ENCODE data around the gene ANO2.

ANO2 gene

DNA sequence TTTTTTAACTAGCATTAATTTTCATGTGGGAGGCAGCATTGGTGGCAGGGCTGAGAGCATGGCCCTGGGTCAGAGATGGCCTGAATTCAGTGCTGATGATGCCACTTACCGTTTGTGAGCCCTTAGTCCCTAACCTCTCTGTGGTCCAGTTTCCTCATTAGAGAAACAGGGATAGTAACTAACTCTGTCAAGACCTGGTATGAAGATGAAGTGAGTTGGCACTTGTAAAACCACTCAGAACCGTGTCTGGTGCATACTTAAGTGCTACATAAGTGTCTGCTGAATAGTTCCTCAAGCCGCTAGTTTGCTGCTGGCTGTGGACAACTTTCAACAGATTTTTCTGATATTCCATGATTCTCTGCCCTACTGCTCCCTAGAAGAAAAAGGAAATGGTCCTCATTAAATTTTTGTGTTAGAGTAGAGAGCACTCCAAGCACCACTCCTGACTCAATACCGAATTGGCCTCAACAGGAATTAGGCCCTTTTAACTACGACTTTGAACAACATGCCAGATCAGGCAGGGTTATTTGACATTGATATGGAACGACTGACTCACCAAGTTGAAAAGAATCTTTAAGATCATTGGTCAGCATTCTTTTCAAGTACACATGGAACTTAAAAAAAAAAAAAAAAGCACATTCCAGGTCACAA is 250.2 kb downstream of the ANO2 start:
- peak; percentile 30 for DNase-seq (ENCODE audit: low read depth)
- TF ChIP-seq, protein P1, sequence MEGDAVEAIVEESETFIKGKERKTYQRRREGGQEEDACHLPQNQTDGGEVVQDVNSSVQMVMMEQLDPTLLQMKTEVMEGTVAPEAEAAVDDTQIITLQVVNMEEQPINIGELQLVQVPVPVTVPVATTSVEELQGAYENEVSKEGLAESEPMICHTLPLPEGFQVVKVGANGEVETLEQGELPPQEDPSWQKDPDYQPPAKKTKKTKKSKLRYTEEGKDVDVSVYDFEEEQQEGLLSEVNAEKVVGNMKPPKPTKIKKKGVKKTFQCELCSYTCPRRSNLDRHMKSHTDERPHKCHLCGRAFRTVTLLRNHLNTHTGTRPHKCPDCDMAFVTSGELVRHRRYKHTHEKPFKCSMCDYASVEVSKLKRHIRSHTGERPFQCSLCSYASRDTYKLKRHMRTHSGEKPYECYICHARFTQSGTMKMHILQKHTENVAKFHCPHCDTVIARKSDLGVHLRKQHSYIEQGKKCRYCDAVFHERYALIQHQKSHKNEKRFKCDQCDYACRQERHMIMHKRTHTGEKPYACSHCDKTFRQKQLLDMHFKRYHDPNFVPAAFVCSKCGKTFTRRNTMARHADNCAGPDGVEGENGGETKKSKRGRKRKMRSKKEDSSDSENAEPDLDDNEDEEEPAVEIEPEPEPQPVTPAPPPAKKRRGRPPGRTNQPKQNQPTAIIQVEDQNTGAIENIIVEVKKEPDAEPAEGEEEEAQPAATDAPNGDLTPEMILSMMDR (conservative IDR thresholded peaks at IDR 0.05; ENCODE audit: low read length) = no peak
- no peak overlapping the region for H3K4me3 ChIP-seq (ENCODE audit: low read length)

DNA sequence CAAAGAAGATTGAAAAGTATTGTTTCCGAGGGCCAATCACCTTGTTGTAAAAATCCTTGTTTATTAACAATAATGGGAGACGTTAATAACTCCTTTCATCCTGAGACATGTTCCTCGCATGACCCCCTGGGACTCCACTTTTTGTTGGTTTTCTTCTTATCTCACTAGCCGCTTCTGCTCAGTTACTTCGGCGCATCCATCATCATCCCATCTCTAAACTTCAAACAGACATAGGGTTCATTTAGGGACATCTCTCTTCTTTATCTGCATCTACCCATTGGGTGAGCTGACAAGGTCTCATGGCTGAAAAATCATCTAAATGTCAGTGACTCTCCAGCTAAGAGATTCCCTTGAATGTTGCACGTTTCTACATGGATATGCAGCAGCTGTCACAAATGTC is 252.2 kb downstream of the ANO2 start:
- no peak for DNase-seq (ENCODE audit: low read depth)
- TF ChIP-seq, protein P1 (conservative IDR thresholded peaks at IDR 0.05; ENCODE audit: low read length) = no peak
- H3K4me3 ChIP-seq (ENCODE audit: low read length) = no peak overlapping the region

DNA sequence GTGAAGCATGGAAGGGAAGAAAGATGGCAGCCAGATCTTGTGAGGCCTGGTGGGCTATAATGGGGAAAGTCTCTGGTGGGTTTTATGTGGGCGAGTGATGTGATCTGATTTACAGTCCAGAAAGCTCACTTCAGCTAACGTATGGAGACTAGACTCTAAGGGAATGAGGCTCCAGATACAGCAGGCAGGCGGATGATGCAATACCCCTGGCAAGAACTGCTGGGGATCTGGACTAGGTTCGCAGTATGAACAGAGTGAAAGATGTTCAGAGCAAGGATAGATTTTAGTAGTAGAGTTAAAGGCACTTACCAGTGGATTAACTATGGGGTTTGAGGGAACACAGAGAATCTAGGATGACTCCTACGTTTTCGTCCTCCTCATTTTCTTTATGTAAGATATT is 253.1 kb downstream of the ANO2 start:
- no peak overlapping the region for H3K4me3 ChIP-seq (ENCODE audit: low read length)
- peak; percentile 42 for DNase-seq (ENCODE audit: low read depth)
- TF ChIP-seq, protein P1 (conservative IDR thresholded peaks at IDR 0.05; ENCODE audit: low read length) = no peak

DNA sequence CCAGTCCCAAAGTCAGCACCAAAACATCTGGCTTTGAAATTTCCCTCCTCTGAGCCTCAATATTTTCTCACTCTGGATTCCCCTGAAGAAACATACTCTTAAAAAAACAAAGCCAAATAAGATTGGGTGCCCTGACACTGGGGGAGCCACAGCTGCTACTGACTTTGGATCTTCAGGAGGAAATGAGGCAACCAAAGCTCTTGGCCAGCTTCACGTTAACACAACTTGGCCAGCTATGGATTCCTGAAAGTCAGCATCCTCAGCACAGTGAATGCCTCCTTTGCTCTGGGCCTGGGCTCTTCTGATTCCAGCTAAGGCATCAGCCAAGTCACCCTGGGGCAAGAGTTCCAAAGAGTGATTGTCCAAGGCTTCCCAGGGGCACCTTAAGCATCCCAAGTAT is 254.8 kb downstream of the ANO2 start:
- TF ChIP-seq, protein P1 (conservative IDR thresholded peaks at IDR 0.05; ENCODE audit: low read length) = no peak
- no peak for DNase-seq (ENCODE audit: low read depth)
- no peak overlapping the region for H3K4me3 ChIP-seq (ENCODE audit: low read length)

DNA sequence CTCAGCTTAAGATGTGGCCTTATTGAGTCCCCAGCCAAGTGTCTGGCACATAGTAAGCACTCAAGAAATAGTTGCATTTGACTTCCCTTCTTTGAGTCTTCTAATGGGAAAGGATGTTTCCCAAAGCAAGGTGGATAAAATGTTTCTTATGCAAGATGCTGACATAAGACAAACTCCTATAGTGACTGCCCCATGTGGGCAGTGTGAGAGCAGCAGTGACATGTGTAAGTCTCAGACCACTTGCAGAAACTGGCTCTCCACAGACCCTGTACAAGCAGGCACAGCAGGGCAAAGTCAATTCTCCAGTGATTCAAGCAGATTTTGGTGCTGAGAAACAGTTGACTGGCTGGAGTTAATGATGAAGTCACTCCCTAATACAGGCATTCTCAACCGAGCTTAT is 255.3 kb downstream of the ANO2 start:
- TF ChIP-seq, protein P1 (conservative IDR thresholded peaks at IDR 0.05; ENCODE audit: low read length) = peak; percentile 10; the same call in 1 of the 2 replicates
- DNase-seq (ENCODE audit: low read depth) = no peak
- H3K4me3 ChIP-seq (ENCODE audit: low read length) = no peak overlapping the region

DNA sequence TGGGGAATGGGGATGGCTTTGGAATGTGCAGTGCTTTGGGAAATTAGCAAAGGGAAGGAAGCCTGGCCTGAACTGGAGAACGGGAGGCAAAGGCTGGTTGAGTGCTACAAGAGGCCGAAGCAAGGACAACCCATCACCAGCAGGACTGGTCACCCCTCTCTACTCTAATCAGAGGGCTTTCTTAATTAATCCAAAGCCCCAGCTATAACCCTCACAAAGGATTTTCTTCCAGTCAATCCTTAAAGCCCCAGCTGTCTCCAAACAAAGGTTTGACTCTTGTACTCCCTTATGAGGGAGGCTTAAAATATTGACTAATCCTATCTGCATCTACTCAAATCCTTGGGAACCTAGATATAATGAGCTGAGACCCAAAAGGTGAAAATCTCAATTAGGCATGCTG is 256.8 kb downstream of the ANO2 start:
- H3K4me3 ChIP-seq (ENCODE audit: low read length) = no peak overlapping the region
- TF ChIP-seq, protein P1 (conservative IDR thresholded peaks at IDR 0.05; ENCODE audit: low read length) = no peak
- DNase-seq (ENCODE audit: low read depth) = no peak

DNA sequence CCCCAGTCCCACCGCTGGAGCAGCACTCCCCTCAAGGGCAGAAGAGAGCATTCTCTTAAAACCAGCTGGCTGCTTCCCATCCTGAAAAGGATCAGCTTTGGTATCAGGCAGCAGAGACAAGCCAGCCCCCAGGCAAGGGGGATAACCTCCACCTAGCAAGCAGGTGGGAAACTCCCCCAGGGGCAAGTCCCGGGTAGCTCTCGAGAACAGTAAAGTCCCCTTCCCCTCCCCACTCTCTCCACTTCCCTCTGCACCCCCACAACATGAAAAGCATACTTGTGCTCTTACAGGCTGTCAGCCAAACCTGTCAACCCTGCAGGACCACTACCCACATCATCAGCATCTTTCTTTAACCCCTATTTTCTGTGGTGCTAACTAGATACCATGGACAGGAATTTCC is 259.1 kb downstream of the ANO2 start:
- no peak for DNase-seq (ENCODE audit: low read depth)
- no peak overlapping the region for H3K4me3 ChIP-seq (ENCODE audit: low read length)
- TF ChIP-seq, protein P1 (conservative IDR thresholded peaks at IDR 0.05; ENCODE audit: low read length) = no peak
